NT2/D1 (cell line): ENCODE measurements around the gene FHOD3.

Experiments
- DNase-seq: peaks from one replicate; pipeline ENCODE4 v3.0.0-alpha.2; 2011; ENCODE audit warnings: low read depth, low spot score
- H3K27me3 ChIP-seq: 2 replicates; pipeline ENCODE4 v1.6.0; 2011; ENCODE audit warnings: mild to moderate bottlenecking; ENCODE audit not compliant: insufficient read length, insufficient read depth
- H3K36me3 ChIP-seq: 2 replicates; pipeline ENCODE4 v1.6.1; 2011; ENCODE audit warnings: mild to moderate bottlenecking, low read length, mixed read lengths; ENCODE audit not compliant: insufficient read depth, insufficient read length
- H3K4me1 ChIP-seq: 2 replicates; pipeline ENCODE4 v1.5.1; 2011; ENCODE audit not compliant: insufficient read depth, insufficient read length
- H3K4me3 ChIP-seq: 2 replicates; pipeline ENCODE4 v1.5.1; 2011; ENCODE audit warnings: low read depth; ENCODE audit not compliant: insufficient read length
- H3K9ac ChIP-seq: 2 replicates; pipeline ENCODE4 v1.6.0; 2011; ENCODE audit warnings: low read depth; ENCODE audit not compliant: insufficient read length
- H3K9me3 ChIP-seq: 2 replicates; pipeline ENCODE4 v1.5.1; 2011; ENCODE audit warnings: mild to moderate bottlenecking, low read length; ENCODE audit not compliant: insufficient read depth
- SUZ12 ChIP-seq: IDR thresholded peaks from 2 replicates; pipeline ENCODE4 v1.6.1; 2011; ENCODE audit not compliant: insufficient read length, insufficient read depth; ENCODE audit errors: extremely low read depth
- YY1 ChIP-seq: IDR thresholded peaks from 2 replicates; pipeline ENCODE4 v1.6.1; 2011; ENCODE audit not compliant: insufficient read length, insufficient read depth
- ZNF274 ChIP-seq: IDR thresholded peaks from 2 replicates; pipeline ENCODE4 v1.6.1; 2011; ENCODE audit warnings: mild to moderate bottlenecking, low read depth, low read length

The FHOD3 gene

DNA sequence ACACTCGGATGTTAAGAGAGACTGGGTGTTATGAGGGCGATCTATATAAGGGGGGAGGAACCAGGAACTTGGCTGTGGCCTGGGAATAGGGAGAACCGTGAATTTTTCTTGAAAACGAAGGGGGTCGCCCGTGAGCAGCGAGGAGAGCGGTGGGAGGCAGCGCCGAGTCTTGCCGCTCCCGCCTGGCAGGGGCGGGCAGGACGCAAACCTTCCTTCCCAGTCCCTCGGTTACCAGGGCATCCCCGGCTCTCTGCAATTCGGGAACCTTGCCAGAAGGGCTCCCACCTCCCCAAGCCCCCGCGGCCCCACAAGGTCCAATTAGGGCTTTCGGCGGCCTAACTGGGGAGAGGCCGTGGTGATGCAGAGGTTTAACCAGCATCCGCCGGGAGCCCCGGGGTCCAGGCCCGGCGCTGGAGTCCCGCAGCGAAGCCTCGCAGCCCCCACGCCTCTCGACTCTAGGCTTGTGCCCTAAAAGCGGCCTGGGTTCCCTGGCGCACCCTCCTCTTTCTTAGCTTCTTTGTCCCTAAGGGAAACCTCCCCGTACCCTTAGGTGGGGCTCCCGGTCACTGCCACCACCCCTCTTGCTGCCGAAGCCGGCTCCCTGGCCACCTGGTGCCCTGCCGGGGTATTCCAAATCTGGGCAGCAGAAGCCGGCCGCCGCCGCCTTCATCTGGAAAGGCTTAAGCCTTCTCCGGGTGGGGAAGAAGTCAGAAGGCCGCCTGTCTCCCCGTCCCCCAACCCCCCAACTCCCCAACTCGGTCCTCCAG is 680 bp upstream of the FHOD3 start:
- Histone ChIP-seq H3K9ac (peak overlapping the region; percentile 64), H3K27me3 (peaks cover 24% of the 10 kb centered on the region), H3K4me1 (no peaks in the 10 kb centered on the region), H3K4me3 (peak overlapping the region; percentile 45), H3K9me3 (no peaks in the 10 kb centered on the region), H3K36me3 (no peaks in the 10 kb centered on the region)
- no peak for TF ChIP-seq SUZ12
- TF ChIP-seq YY1 = no peak
- TF ChIP-seq ZNF274 = no peak
- DNase-seq = no peak

DNA sequence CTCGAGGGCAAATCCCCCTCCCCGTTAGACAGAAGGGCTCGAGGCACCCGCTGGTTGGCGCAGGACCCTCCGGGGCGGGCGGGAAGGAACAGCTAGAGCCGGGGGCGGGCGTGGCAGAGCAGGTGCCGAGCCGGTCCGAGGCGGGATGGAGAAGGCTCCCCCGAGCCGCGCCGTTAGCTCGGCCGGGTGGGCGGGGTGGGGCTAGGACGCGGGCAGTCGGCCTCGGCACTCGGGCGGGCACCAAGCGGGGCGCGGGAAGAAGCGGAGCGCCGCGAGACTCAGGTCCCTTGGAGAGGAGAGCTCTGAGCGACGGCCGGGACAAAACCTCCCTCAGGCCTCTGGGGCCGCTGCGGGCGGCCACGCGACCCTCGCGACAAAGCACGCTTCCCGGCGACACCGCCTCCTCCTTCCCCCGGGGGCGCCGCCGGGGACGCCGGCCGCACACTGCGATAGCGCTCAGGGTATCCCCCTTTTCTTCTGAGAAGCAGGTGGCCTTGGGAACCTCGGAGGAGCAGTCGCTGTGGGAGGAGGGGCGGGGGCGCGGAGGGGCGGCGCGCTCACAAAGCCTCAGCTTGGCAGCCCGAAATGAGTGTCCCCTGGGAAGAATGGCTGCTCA is 721 bp downstream of the FHOD3 start:
- peaks cover 24% of the 10 kb centered on the region for H3K27me3 ChIP-seq
- peak overlapping the region; percentile 68 for H3K4me3 ChIP-seq
- H3K9ac ChIP-seq = peak overlapping the region; percentile 77
- no peaks in the 10 kb centered on the region for H3K36me3 ChIP-seq
- H3K4me1 ChIP-seq = no peaks in the 10 kb centered on the region
- TF ChIP-seq ZNF274 = no peak
- TF ChIP-seq YY1 = no peak
- no peak for TF ChIP-seq SUZ12
- no peak for DNase-seq
- H3K9me3 ChIP-seq = no peaks in the 10 kb centered on the region

DNA sequence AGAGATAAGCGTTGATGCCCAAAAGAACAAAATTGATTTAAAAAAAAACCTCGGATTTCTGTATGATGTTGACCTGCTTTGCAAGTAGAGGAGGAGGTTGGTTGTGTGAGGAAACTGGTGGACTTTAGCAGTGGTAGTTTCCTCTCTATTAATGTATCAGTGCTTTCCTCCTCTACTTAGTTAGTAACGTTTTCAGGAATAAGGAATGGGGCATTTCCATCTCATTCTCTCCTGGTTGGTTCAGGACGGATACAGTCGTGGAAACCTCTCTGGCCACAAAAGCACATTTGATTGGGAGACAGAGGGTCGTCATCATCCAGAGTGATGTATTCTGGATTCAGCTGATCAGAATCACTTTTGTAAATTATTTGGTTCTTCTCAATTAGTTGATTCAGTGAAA is 1.5 kb downstream of the FHOD3 start:
- Histone ChIP-seq H3K9ac (no peak overlapping the region), H3K36me3 (no peaks in the 10 kb centered on the region), H3K4me1 (no peaks in the 10 kb centered on the region), H3K27me3 (peaks cover 24% of the 10 kb centered on the region), H3K9me3 (no peaks in the 10 kb centered on the region), H3K4me3 (no peak overlapping the region)
- no peak for TF ChIP-seq ZNF274
- TF ChIP-seq SUZ12 = no peak
- no peak for TF ChIP-seq YY1
- DNase-seq = no peak

DNA sequence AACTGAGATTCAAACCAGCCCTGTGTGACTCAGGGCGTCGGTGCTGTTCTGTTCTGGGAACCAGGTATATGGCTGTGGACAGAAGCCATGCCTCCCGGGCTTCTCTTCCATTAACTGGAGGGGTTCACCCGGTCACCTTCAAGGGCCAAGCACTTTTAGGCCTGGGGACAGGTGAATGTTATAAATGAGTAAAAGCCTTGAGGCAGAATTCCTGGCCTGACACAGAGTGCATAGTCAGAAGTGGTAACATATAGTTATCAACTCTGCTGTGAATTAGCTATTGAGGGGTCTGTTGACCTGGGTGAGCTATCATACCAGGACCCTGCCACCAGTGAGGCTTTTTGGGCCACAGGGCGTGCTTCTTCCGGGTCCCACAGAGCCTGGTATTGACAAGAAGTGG is 2.7 kb downstream of the FHOD3 start:
- TF ChIP-seq YY1 (no peak), SUZ12 (no peak), ZNF274 (no peak)
- no peaks in the 10 kb centered on the region for H3K4me1 ChIP-seq
- no peaks in the 10 kb centered on the region for H3K36me3 ChIP-seq
- DNase-seq = no peak
- H3K9ac ChIP-seq = no peak overlapping the region
- no peaks in the 10 kb centered on the region for H3K9me3 ChIP-seq
- no peak overlapping the region for H3K4me3 ChIP-seq
- H3K27me3 ChIP-seq = peaks cover 17% of the 10 kb centered on the region

DNA sequence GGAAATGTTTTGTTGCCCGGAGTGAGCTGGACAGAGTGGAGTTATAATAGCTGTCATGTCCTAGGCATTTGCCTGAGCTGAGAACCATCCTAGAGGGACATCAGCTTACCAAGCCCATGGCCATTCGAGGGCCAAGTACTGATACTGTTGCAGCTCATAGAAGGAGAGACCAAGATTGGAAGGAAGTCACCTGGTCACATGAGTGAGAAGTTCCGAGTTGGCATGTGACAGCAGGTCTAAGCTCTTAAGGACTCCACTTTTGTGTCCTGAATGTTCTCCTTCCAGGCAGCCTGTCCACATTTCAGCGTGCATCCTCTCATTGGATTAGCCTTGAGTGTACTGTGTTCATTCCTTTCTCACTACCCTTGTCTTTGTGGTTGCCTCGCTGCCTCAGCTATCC is 4.4 kb downstream of the FHOD3 start:
- DNase-seq = no peak
- no peaks in the 10 kb centered on the region for H3K36me3 ChIP-seq
- no peaks in the 10 kb centered on the region for H3K9me3 ChIP-seq
- H3K27me3 ChIP-seq = peaks cover 17% of the 10 kb centered on the region
- TF ChIP-seq YY1 (no peak), SUZ12 (no peak), ZNF274 (no peak)
- no peak overlapping the region for H3K4me3 ChIP-seq
- H3K9ac ChIP-seq = no peak overlapping the region
- H3K4me1 ChIP-seq = no peaks in the 10 kb centered on the region

DNA sequence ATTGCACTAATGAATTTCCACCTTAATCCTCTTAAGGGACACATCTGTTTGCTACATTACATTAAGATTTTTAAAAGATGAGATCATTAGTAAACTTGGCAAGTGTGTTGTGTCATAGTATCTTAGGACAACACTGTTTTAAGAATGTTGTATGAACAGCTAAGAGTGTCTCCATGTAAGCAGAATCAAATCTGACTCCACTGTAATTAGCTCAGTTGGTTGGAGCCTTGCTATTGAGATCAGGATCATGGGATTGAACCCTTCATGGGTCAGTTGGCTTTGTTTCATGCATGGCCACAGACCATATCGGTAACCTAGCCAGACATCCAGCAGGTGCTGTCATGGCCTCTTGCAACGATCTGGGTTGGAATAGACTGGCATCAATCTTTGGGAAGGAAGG is 5.2 kb downstream of the FHOD3 start:
- TF ChIP-seq YY1 (no peak), SUZ12 (no peak), ZNF274 (no peak)
- Histone ChIP-seq H3K4me3 (no peak overlapping the region), H3K9me3 (no peaks in the 10 kb centered on the region), H3K27me3 (peaks cover 17% of the 10 kb centered on the region), H3K36me3 (no peaks in the 10 kb centered on the region), H3K9ac (no peak overlapping the region), H3K4me1 (no peaks in the 10 kb centered on the region)
- no peak for DNase-seq

DNA sequence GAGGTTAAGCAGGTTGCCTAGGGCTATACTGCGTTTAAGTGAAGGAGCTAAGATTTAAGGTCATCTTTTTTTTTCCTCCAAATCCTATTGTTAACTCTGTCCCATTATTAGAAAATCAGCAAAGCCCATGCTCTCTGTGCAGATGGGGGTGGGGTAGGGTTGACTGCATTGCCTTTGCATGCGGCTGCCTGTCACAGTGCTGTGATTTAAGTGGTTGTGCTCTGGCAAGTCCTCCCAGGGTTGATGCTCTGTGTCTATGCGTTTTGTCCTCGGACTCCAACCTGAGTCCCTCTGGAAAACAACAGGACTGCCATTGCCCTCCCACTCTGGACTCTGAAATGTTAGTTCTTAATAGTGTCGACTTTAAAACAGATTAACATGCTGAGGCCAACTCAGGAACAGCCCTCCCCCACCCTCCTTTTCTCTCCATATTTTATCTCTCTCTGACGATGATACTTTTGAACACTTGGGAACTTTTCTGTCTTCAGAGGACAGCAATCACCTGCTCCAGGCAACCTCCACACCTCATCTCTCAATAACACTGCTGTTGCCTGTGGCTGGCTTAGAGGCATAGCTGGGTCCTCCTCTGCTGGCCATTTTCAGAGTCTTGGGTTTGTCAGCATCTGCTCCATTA is 5.8 kb downstream of the FHOD3 start:
- Histone ChIP-seq H3K27me3 (peaks cover 17% of the 10 kb centered on the region), H3K9me3 (no peaks in the 10 kb centered on the region), H3K9ac (no peak overlapping the region), H3K4me1 (no peaks in the 10 kb centered on the region), H3K4me3 (no peak overlapping the region), H3K36me3 (no peaks in the 10 kb centered on the region)
- TF ChIP-seq SUZ12 = no peak
- no peak for TF ChIP-seq YY1
- no peak for TF ChIP-seq ZNF274
- no peak for DNase-seq
